H1 (cell line): ENCODE data around the gene FAH. TPM values are rescaled to one million over a fixed set of nuclear protein-coding genes. Genes with fewer than 3 reads are reported as not detected.

Source experiments
- HDAC6 ChIP-seq: IDR thresholded peaks from one replicate; pipeline ENCODE4 v1.7.1; 2012; ENCODE audit warnings: low read depth, mild to moderate bottlenecking, inconsistent platforms, low read length, moderate library complexity
- SIX5 ChIP-seq: IDR thresholded peaks from 2 replicates; pipeline ENCODE4 v1.6.1; 2011; ENCODE audit warnings: mild to moderate bottlenecking, low read depth, low read length
- TAF1 ChIP-seq: IDR thresholded peaks from 2 replicates; pipeline ENCODE4 v1.6.1; 2011; ENCODE audit warnings: mild to moderate bottlenecking, low read depth, low read length
- TCF12 ChIP-seq: IDR thresholded peaks from 2 replicates; pipeline ENCODE4 v1.6.1; 2011; ENCODE audit warnings: low read depth, mild to moderate bottlenecking, low read length
- TEAD4 ChIP-seq: IDR thresholded peaks from 2 replicates; pipeline ENCODE4 v1.6.1; 2012; ENCODE audit warnings: low read depth, low read length, inconsistent platforms, mixed read lengths
- polyA plus RNA-seq, 7 experiments: library from polyadenylated mRNA; depleted of rRNA in 3 of 7; stranded (reverse) in 5 of 7; unstranded in 2 of 7; fragments of >200 nt in 5 of 7; fragments of 200-250 nt in 2 of 7; gene quantifications; 1 replicate in 5 of 7; 2 replicates in 1 of 7; 4 replicates in 1 of 7; pipeline versions ENCODE4 v1.2.1 to v1.2.3, GENCODE V29; 2011 to 2013; ENCODE audit warnings: missing spikeins in 2 of 7, mixed read lengths in 2 of 7
- total RNA-seq: library from RNA; stranded (reverse); fragmentation: NEBNext Ultra II Directional; extraction: Animal tissue kit (Norgen Biotek cat#: 25700); gene quantifications from 2 replicates; pipeline ENCODE4 v1.2.1, GENCODE V29; 2021

Gene FAH
- total and polyA plus RNA-seq, 2 of the 8 experiments (the other 6 are each of a cell fraction or from before 2014, with no cell fraction given) = 20.0 to 21.7 TPM

GRCh38 chr15:80167936-80168335, 15.1 kb downstream of the FAH start (continued):
- TF ChIP-seq HDAC6 (no peak), SIX5 (no peak), TAF1 (no peak), TEAD4 (no peak), TCF12 (no peak)
